H1 (cell line): ENCODE data around the gene SLC47A2. TPM values are rescaled to one million over a fixed set of nuclear protein-coding genes. Genes with fewer than 3 reads are reported as not detected.
"Not testable (repeated sequence)": the region's sequence is repeated elsewhere in the genome, so short reads cannot be mapped to it uniquely, and the experiment has no call there.

Experiments
- CTCF ChIA-PET: fragments of 300-600 bp; sonication (Branson Sonifier 250); formaldehyde crosslinking; loops from one replicate; lab custom pipeline; 2021; ENCODE audit not compliant: partially characterized antibody; lab: Charles Lee
- POLR2A ChIA-PET: fragments of 300-600 bp; sonication (Branson Sonifier 250); formaldehyde crosslinking; loops from one replicate; lab custom pipeline; 2021; ENCODE audit warnings: inconsistent platforms; ENCODE audit not compliant: partially characterized antibody; lab: Charles Lee
- DNase-seq, 2 experiments: peaks; one replicate each; pipeline versions ENCODE4 v3.0.0 to v3.0.0-alpha.2; 2010 to 2022; ENCODE audit warnings: low spot score in 2 of 2, low read depth in 1 of 2, mixed read lengths in 1 of 2
- FAIRE-seq: peaks from 2 replicates; lab custom pipeline; 2011; peaks lifted over from hg19 to GRCh38; lab: Jason Lieb, UNC
- H2AFZ ChIP-seq: 2 replicates; pipeline ENCODE4 v1.8.1; 2012; ENCODE audit warnings: low read length, inconsistent platforms
- H2AK5ac ChIP-seq: 2 replicates; pipeline ENCODE4 v1.6.1; 2013; ENCODE audit warnings: low read depth, low read length
- H2BK120ac ChIP-seq: replicated peaks from 2 replicates; pipeline ENCODE3; 2013; ENCODE audit warnings: low read depth, low read length, inconsistent platforms
- H2BK12ac ChIP-seq: 2 replicates; pipeline ENCODE4 v1.6.1; 2013; ENCODE audit warnings: low read depth, low read length
- H2BK15ac ChIP-seq: 2 replicates; pipeline ENCODE4 v1.6.1; 2013; ENCODE audit warnings: low read length
- H2BK20ac ChIP-seq: 2 replicates; pipeline ENCODE4 v1.6.1; 2013; ENCODE audit warnings: low read length
- H2BK5ac ChIP-seq: 2 replicates; pipeline ENCODE4 v1.6.1; 2013; ENCODE audit warnings: low read depth, low read length
- H3K14ac ChIP-seq: 2 replicates; pipeline ENCODE4 v1.6.1; 2013; ENCODE audit warnings: inconsistent platforms; ENCODE audit not compliant: insufficient read length
- H3K18ac ChIP-seq: 2 replicates; pipeline ENCODE4 v1.6.1; 2013; ENCODE audit warnings: low read length; ENCODE audit errors: extremely low read depth
- H3K23ac ChIP-seq: 2 replicates; pipeline ENCODE4 v1.6.1; 2013; ENCODE audit warnings: inconsistent platforms; ENCODE audit not compliant: insufficient read length
- H3K23me2 ChIP-seq: 2 replicates; pipeline ENCODE4 v1.6.1; 2013; ENCODE audit warnings: low read depth, low read length
- H3K27ac ChIP-seq: 2 replicates; pipeline ENCODE4 v1.6.1; 2011; ENCODE audit warnings: low read depth, low read length, inconsistent platforms
- H3K27me3 ChIP-seq, 4 experiments: replicated peaks in 1 of 4; 1 replicate in 1 of 4; 2 replicates in 3 of 4; pipeline versions ENCODE4 v1.6.1 to v1.8.1; 2011 to 2013; ENCODE audit warnings: low read length in 3 of 4, mild to moderate bottlenecking in 3 of 4, inconsistent platforms in 2 of 4, mixed read lengths in 2 of 4, moderate library complexity in 1 of 4; ENCODE audit not compliant: control insufficient read depth in 3 of 4, insufficient read depth in 3 of 4; ENCODE audit errors: extremely low read depth in 1 of 4
- H3K36me3 ChIP-seq, 4 experiments: 2 replicates each; pipeline versions ENCODE4 v1.6.1 to v1.8.1; 2011 to 2013; ENCODE audit warnings: mild to moderate bottlenecking in 4 of 4, low read length in 3 of 4, moderate library complexity in 2 of 4, control low read depth in 1 of 4, inconsistent platforms in 1 of 4; ENCODE audit not compliant: insufficient read depth in 4 of 4, control insufficient read depth in 2 of 4
- H3K4ac ChIP-seq: replicated peaks from 2 replicates; pipeline ENCODE3; 2013; ENCODE audit warnings: low read length, low read depth, mixed read lengths, inconsistent platforms; ENCODE audit not compliant: insufficient read length
- H3K4me1 ChIP-seq, 4 experiments: replicated peaks in 1 of 4; 1 replicate in 1 of 4; 2 replicates in 3 of 4; pipeline versions ENCODE4 v1.6.1 to v1.8.1; 2011 to 2013; ENCODE audit warnings: low read length in 3 of 4, inconsistent platforms in 2 of 4, mixed read lengths in 1 of 4; ENCODE audit not compliant: insufficient read depth in 4 of 4, control insufficient read depth in 3 of 4
- H3K4me2 ChIP-seq, 2 experiments: 2 replicates each; pipeline versions ENCODE4 v1.6.1 to v1.8.1; 2011 to 2013; ENCODE audit warnings: low read depth in 2 of 2, low read length in 2 of 2, control low read depth in 1 of 2, inconsistent platforms in 1 of 2, mild to moderate bottlenecking in 1 of 2; ENCODE audit not compliant: insufficient read depth in 1 of 2
- H3K4me3 ChIP-seq, 4 experiments: fragments of 200-600, 300-600 bp in 1 of 4; sonication (generic), shearing (Covaris generic), sonication (Bioruptor Twin) in 1 of 4; 2 replicates each; pipeline versions ENCODE4 v1.5.1 to v1.8.1; 2011 to 2016; ENCODE audit warnings: low read length in 4 of 4, low read depth in 3 of 4, control low read depth in 2 of 4, inconsistent platforms in 2 of 4, mild to moderate bottlenecking in 2 of 4, mixed read lengths in 1 of 4, moderate library complexity in 1 of 4; ENCODE audit not compliant: insufficient read depth in 2 of 4; ENCODE audit errors: extremely low read depth in 1 of 4
- H3K56ac ChIP-seq: replicated peaks from 2 replicates; pipeline ENCODE3; 2013; ENCODE audit warnings: low read depth, mild to moderate bottlenecking, mixed read lengths, low read length, inconsistent platforms; ENCODE audit not compliant: insufficient read length
- H3K79me1 ChIP-seq: 2 replicates; pipeline ENCODE4 v1.6.1; 2013; ENCODE audit warnings: low read depth, low read length, control low read depth
- H3K79me2 ChIP-seq, 2 experiments: 2 replicates each; pipeline versions ENCODE4 v1.6.1 to v1.8.1; 2012 to 2013; ENCODE audit warnings: low read length in 2 of 2, mild to moderate bottlenecking in 2 of 2, inconsistent platforms in 1 of 2; ENCODE audit not compliant: insufficient read depth in 2 of 2, control insufficient read depth in 1 of 2
- H3K9ac ChIP-seq, 4 experiments: replicated peaks in 1 of 4; 1 replicate in 1 of 4; 2 replicates in 3 of 4; pipeline versions ENCODE4 v1.6.1 to v1.8.1; 2011 to 2013; ENCODE audit warnings: low read depth in 3 of 4, low read length in 3 of 4, control low read depth in 2 of 4, mild to moderate bottlenecking in 2 of 4, moderate library complexity in 2 of 4, inconsistent platforms in 1 of 4; ENCODE audit errors: extremely low read depth in 1 of 4
- H3K9me3 ChIP-seq, 2 experiments: 2 replicates each; pipeline versions ENCODE4 v1.6.1 to v1.8.1; 2012 to 2013; ENCODE audit warnings: mild to moderate bottlenecking in 2 of 2, moderate library complexity in 2 of 2, control low read depth in 1 of 2, inconsistent platforms in 1 of 2, low read depth in 1 of 2, low read length in 1 of 2, mixed read lengths in 1 of 2; ENCODE audit not compliant: insufficient read depth in 2 of 2
- H4K20me1 ChIP-seq, 2 experiments: replicated peaks in 1 of 2; 2 replicates each; pipeline versions ENCODE3 to v1.8.1; 2011 to 2013; ENCODE audit warnings: inconsistent platforms in 2 of 2, low read length in 2 of 2, mild to moderate bottlenecking in 1 of 2; ENCODE audit not compliant: insufficient read depth in 2 of 2, control insufficient read depth in 1 of 2
- H4K5ac ChIP-seq: 2 replicates; pipeline ENCODE4 v1.6.1; 2013; ENCODE audit warnings: low read length, low read depth, mixed read lengths, inconsistent platforms; ENCODE audit not compliant: insufficient read length
- H4K8ac ChIP-seq: 2 replicates; pipeline ENCODE4 v1.8.0; 2013; ENCODE audit warnings: mild to moderate bottlenecking, moderate library complexity, low read length, inconsistent platforms; ENCODE audit not compliant: insufficient read depth; ENCODE audit errors: extremely low read depth
- H4K91ac ChIP-seq: replicated peaks from 2 replicates; pipeline ENCODE3; 2013; ENCODE audit warnings: low read length, mixed read lengths, inconsistent platforms; ENCODE audit not compliant: insufficient read length
- WGBS, 2 experiments: shearing (Covaris generic) in 1 of 2; methylation state at CpG; one replicate each; pipeline versions ENCODE4 v1.1.6 to v1.1.7; 2013 to 2015; ENCODE audit warnings: low lambda C conversion rate in 2 of 2, mixed read lengths in 2 of 2, inconsistent platforms in 1 of 2, low coverage in 1 of 2, missing lambda C conversion rate in 1 of 2; ENCODE audit not compliant: insufficient replicate concordance in 2 of 2, insufficient coverage in 1 of 2, insufficient read length in 1 of 2; ENCODE audit errors: extremely low coverage in 1 of 2, missing lambda C conversion rate in 1 of 2; 5-methylcytosine and 5-hydroxymethylcytosine counted together
- polyA plus RNA-seq, 7 experiments: library from polyadenylated mRNA; depleted of rRNA in 3 of 7; stranded (reverse) in 5 of 7; unstranded in 2 of 7; fragments of >200 nt in 5 of 7; fragments of 200-250 nt in 2 of 7; gene quantifications; 1 replicate in 5 of 7; 2 replicates in 1 of 7; 4 replicates in 1 of 7; pipeline versions ENCODE4 v1.2.1 to v1.2.3, GENCODE V29; 2011 to 2013; ENCODE audit warnings: missing spikeins in 2 of 7, mixed read lengths in 2 of 7
- total RNA-seq: library from RNA; stranded (reverse); fragmentation: NEBNext Ultra II Directional; extraction: Animal tissue kit (Norgen Biotek cat#: 25700); gene quantifications from 2 replicates; pipeline ENCODE4 v1.2.1, GENCODE V29; 2021

SLC47A2 gene
- total and polyA plus RNA-seq, 2 of the 8 experiments (the other 6 are each of a cell fraction or from before 2014, with no cell fraction given): not detected

DNA sequence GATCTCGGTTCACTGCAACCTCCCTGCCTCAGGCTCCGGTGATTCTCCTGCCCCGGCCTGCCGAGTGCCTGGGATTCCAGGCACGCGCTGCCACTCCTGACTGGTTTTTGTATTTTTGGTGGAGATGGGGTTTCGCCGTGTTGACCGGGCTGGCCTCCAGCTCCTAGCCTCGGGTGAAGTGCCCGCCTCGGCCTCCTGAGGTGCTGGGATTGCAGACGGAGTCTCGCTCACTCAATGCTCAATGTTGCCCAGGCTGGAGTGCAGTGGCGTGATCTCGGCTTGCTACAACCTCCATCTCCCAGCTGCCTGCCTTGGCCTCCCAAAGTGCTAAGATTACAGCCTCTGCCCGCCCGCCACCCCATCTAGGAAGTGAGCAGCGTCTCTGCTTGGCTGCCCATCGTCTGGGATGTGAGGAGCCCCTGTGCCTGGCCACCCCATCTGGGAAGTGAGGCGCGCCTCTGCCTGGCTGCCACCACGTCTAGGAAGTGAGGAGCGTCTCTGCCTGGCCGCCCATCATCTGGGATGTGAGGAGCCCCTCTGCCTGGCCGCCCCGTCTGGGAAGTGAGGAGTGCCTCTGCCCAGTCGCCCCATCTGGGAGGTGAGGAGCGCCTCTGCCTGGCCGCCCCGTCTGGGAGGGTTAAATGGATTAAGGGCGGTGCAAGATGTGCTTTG, 31.3 kb downstream of the SLC47A2 start:
- H3K56ac ChIP-seq, H2AFZ ChIP-seq, H3K79me1 ChIP-seq, H2BK20ac ChIP-seq, H3K79me2 ChIP-seq, H3K18ac ChIP-seq, H2BK120ac ChIP-seq, H4K91ac ChIP-seq, H3K14ac ChIP-seq, H2BK15ac ChIP-seq, H3K36me3 ChIP-seq, H4K20me1 ChIP-seq, H3K9ac ChIP-seq, FAIRE-seq, POLR2A ChIA-PET, H3K27me3 ChIP-seq, H4K5ac ChIP-seq, H2AK5ac ChIP-seq, H2BK12ac ChIP-seq, H3K4me1 ChIP-seq, DNase-seq, CTCF ChIA-PET, H3K4ac ChIP-seq, H3K4me3 ChIP-seq, H3K4me2 ChIP-seq, H4K8ac ChIP-seq, H3K23me2 ChIP-seq, H3K23ac ChIP-seq, H2BK5ac ChIP-seq, H3K27ac ChIP-seq: not testable (repeated sequence)
- peaks cover 2 to 19% of the 10 kb centered on the region in 2 experiments; a peak in 3 of 4 replicates for H3K9me3 ChIP-seq
- WGBS, 2 experiments: 94% methylated on average over 24 of the region's 32 CpGs; no CpG with 5 or more reads in 1 of the 2 experiments
